IMR-90 (cell line): ENCODE data around the gene PKD1L1. TPM values are rescaled to one million over a fixed set of nuclear protein-coding genes. Genes with fewer than 3 reads are reported as not detected.

ENCODE experiments used
- ATAC-seq: fragments of 200-7000 bp; cut with Tn5 transposase; 2 replicates; pipeline ENCODE4 v1.9.1; 2020; ENCODE audit warnings: low read depth, mild to moderate bottlenecking, moderate library complexity
- BruUV-seq: library from RNA; stranded (reverse); fragments of 400-500 nt; replicated peaks from 2 replicates; lab custom pipeline; 2021; lab: Mats Ljungman, UMichigan
- CTCF ChIA-PET: fragments of 300-600 bp; formaldehyde crosslinking; extraction: SDS; loops from one replicate; lab custom pipeline; 2021; ENCODE audit warnings: antibody characterized with exemption; lab: Yijun Ruan, JAX
- POLR2A ChIA-PET: fragments of 300-600 bp; sonication (Branson Sonifier 250); formaldehyde crosslinking; loops from one replicate; lab custom pipeline; 2022; ENCODE audit warnings: antibody characterized with exemption; ENCODE audit not compliant: unreplicated experiment; lab: Charles Lee
- DNase-seq: peaks from one replicate; pipeline ENCODE4 v3.0.0; 2013
- H2AFZ ChIP-seq: replicated peaks from 2 replicates; pipeline ENCODE3; 2013; ENCODE audit warnings: low read length, mild to moderate bottlenecking; ENCODE audit not compliant: poor library complexity
- H2AK5ac ChIP-seq: 2 replicates; pipeline ENCODE4 v1.6.1; 2013; ENCODE audit warnings: low read depth, low read length, inconsistent platforms
- H2AK9ac ChIP-seq: replicated peaks from 2 replicates; pipeline ENCODE3; 2013; ENCODE audit warnings: mild to moderate bottlenecking, low read depth, low read length, moderate library complexity; ENCODE audit not compliant: poor library complexity
- H2BK120ac ChIP-seq: 2 replicates; pipeline ENCODE4 v1.6.1; 2013; ENCODE audit warnings: low read depth, low read length, inconsistent platforms
- H2BK15ac ChIP-seq: 3 replicates; pipeline ENCODE4 v1.6.1; 2013; ENCODE audit warnings: low read depth, low read length, inconsistent platforms
- H2BK20ac ChIP-seq: 2 replicates; pipeline ENCODE4 v1.6.1; 2013; ENCODE audit warnings: low read depth, mild to moderate bottlenecking, inconsistent platforms, low read length, moderate library complexity
- H2BK5ac ChIP-seq: 2 replicates; pipeline ENCODE4 v1.6.1; 2013; ENCODE audit warnings: mild to moderate bottlenecking, low read depth, low read length, inconsistent platforms; ENCODE audit not compliant: poor library complexity, severe bottlenecking
- H3K14ac ChIP-seq: replicated peaks from 2 replicates; pipeline ENCODE4 v1.6.1; 2013; ENCODE audit warnings: low read depth, low read length, inconsistent platforms
- H3K18ac ChIP-seq: 2 replicates; pipeline ENCODE4 v1.6.1; 2013; ENCODE audit warnings: low read depth, low read length, control low read depth
- H3K23ac ChIP-seq: 2 replicates; pipeline ENCODE4 v1.6.1; 2013; ENCODE audit warnings: low read depth, low read length, inconsistent platforms
- H3K27ac ChIP-seq: 2 replicates; pipeline ENCODE4 v1.5.1; 2013; ENCODE audit warnings: mild to moderate bottlenecking, control low read depth, low read length; ENCODE audit not compliant: insufficient read depth
- H3K27me3 ChIP-seq: 2 replicates; pipeline ENCODE4 v1.6.1; 2013; ENCODE audit warnings: low read length; ENCODE audit not compliant: control insufficient read depth, insufficient read depth
- H3K36me3 ChIP-seq: 2 replicates; pipeline ENCODE4 v1.6.1; 2013; ENCODE audit warnings: low read length, mixed read lengths; ENCODE audit not compliant: control insufficient read depth, insufficient read depth
- H3K4ac ChIP-seq: 2 replicates; pipeline ENCODE4 v1.6.1; 2013; ENCODE audit warnings: low read depth, low read length, inconsistent platforms
- H3K4me1 ChIP-seq: 2 replicates; pipeline ENCODE4 v1.6.1; 2013; ENCODE audit warnings: low read length, mixed read lengths; ENCODE audit not compliant: control insufficient read depth, insufficient read depth
- H3K4me2 ChIP-seq: 2 replicates; pipeline ENCODE4 v1.6.1; 2013; ENCODE audit warnings: low read depth, mild to moderate bottlenecking, control low read depth, low read length, moderate library complexity
- H3K4me3 ChIP-seq: 2 replicates; pipeline ENCODE4 v1.5.1; 2013; ENCODE audit warnings: low read depth, mild to moderate bottlenecking, control low read depth, low read length, moderate library complexity; ENCODE audit not compliant: insufficient read depth
- H3K56ac ChIP-seq: 2 replicates; pipeline ENCODE4 v1.6.1; 2013; ENCODE audit warnings: low read length, inconsistent platforms; ENCODE audit not compliant: insufficient read depth; ENCODE audit errors: extremely low read depth
- H3K79me1 ChIP-seq, 2 experiments: 2 replicates each; pipeline ENCODE4 v1.6.1; 2013; ENCODE audit warnings: low read length in 2 of 2, inconsistent platforms in 1 of 2, low read depth in 1 of 2
- H3K9ac ChIP-seq: 2 replicates; pipeline ENCODE4 v1.6.1; 2013; ENCODE audit warnings: low read depth, low read length, control low read depth
- H3K9me1 ChIP-seq: 2 replicates; pipeline ENCODE4 v1.6.1; 2013; ENCODE audit warnings: low read length, inconsistent platforms; ENCODE audit not compliant: insufficient read depth
- H3K9me3 ChIP-seq: 2 replicates; pipeline ENCODE4 v1.6.1; 2013; ENCODE audit warnings: low read length; ENCODE audit not compliant: control insufficient read depth, insufficient read depth
- H4K20me1 ChIP-seq: 2 replicates; pipeline ENCODE4 v1.6.1; 2013; ENCODE audit warnings: low read length, inconsistent platforms; ENCODE audit not compliant: insufficient read depth
- H4K5ac ChIP-seq: 2 replicates; pipeline ENCODE4 v1.6.1; 2013; ENCODE audit warnings: mild to moderate bottlenecking, low read depth, low read length, control low read depth
- H4K8ac ChIP-seq, 2 experiments: 2 replicates each; pipeline ENCODE4 v1.6.1; 2013; ENCODE audit warnings: low read depth in 2 of 2, low read length in 2 of 2, control low read depth in 1 of 2, inconsistent platforms in 1 of 2
- H4K91ac ChIP-seq: 2 replicates; pipeline ENCODE4 v1.6.1; 2013; ENCODE audit warnings: low read depth, low read length, inconsistent platforms; ENCODE audit not compliant: insufficient read depth
- BHLHE40 ChIP-seq: fragments of 150-350 bp; IDR thresholded peaks from 2 replicates; pipeline ENCODE4 v1.6.1; 2016; ENCODE audit warnings: mild to moderate bottlenecking, low read depth, low read length
- CEBPB ChIP-seq: IDR thresholded peaks from 2 replicates; pipeline ENCODE4 v1.6.1; 2012; ENCODE audit warnings: low read depth, low read length, improper control_type of control experiment
- ELK1 ChIP-seq: fragments of 150-350 bp; IDR thresholded peaks from 2 replicates; pipeline ENCODE4 v1.6.1; 2016; ENCODE audit warnings: low read depth, mild to moderate bottlenecking, low read length, moderate library complexity, borderline replicate concordance
- MAZ ChIP-seq: IDR thresholded peaks from 2 replicates; pipeline ENCODE4 v1.6.1; 2012; ENCODE audit warnings: low read depth, mild to moderate bottlenecking, low read length, improper control_type of control experiment, moderate library complexity, borderline replicate concordance
- POLR2A ChIP-seq: IDR thresholded peaks from 2 replicates; pipeline ENCODE4 v1.6.1; 2012; ENCODE audit warnings: mild to moderate bottlenecking, low read depth, low read length
- RAD21 ChIP-seq: IDR thresholded peaks from 2 replicates; pipeline ENCODE4 v1.6.1; 2012; ENCODE audit warnings: low read length, improper control_type of control experiment
- RCOR1 ChIP-seq: IDR thresholded peaks from 2 replicates; pipeline ENCODE4 v1.6.1; 2012; ENCODE audit warnings: mild to moderate bottlenecking, low read length, improper control_type of control experiment; ENCODE audit not compliant: insufficient replicate concordance
- USF2 ChIP-seq: fragments of 150-350 bp; IDR thresholded peaks from 2 replicates; pipeline ENCODE4 v1.6.1; 2017; ENCODE audit warnings: mild to moderate bottlenecking, antibody characterized with exemption, low read length, low read depth
- dilution Hi-C: fragments of 300-500 bp; cut with HindIII; formaldehyde crosslinking; loops from one replicate; pipeline ENCODE4 v1.14.3; 2018; ENCODE audit warnings: low sequenced_read_pairs; ENCODE audit not compliant: unreplicated experiment
- in situ Hi-C: fragments of 300-500 bp; cut with MboI; formaldehyde crosslinking; loops from 3 replicates; pipeline ENCODE4 v1.14.3; 2019; ENCODE audit warnings: low sequenced_read_pairs, inconsistent platforms, mixed read lengths
- intact Hi-C: fragments of 100-400 bp; cut with micrococcal nuclease; formaldehyde crosslinking; loops from 2 replicates; pipeline ENCODE4 v1.10.0; 2022
- polyA plus RNA-seq, 3 experiments: library from polyadenylated mRNA; depleted of rRNA; stranded (reverse); fragments of >200 nt; gene quantifications; 2 replicates each; pipeline ENCODE4 v1.2.3, GENCODE V29; 2012; ENCODE audit warnings: low replicate concordance in 1 of 3
- total RNA-seq: library from RNA; depleted of rRNA; stranded (reverse); fragments of >200 nt; gene quantifications from 2 replicates; pipeline ENCODE4 v1.2.3, GENCODE V29; 2012

PKD1L1 gene
- total and polyA plus RNA-seq, 2 of the 4 experiments (the other 2 are of a cell fraction), result under 0.01 to 0.15 TPM

GRCh38 chr7:47782022-47782421 is 166.2 kb downstream of the PKD1L1 start:
- DNase-seq (peak; percentile 33), ATAC-seq (no peak)
- H2BK20ac ChIP-seq, result peak overlapping the region; percentile 96
- H3K4me3 ChIP-seq, result no peak overlapping the region
- H3K9ac ChIP-seq, result no peak overlapping the region
- H3K27ac ChIP-seq, result no peak overlapping the region
- H3K56ac ChIP-seq, result no peak overlapping the region
- in situ Hi-C loops (no loop called here), intact Hi-C loops (no loop called here), dilution Hi-C loops (no loop called here)
- no peaks in the 10 kb centered on the region for H3K9me3 ChIP-seq
- H3K79me1 ChIP-seq, result peaks cover 0 to 7% of the 10 kb centered on the region in 2 experiments; a peak in 1 of 4 replicates
- peak overlapping the region; percentile 55; the same call in 1 of the 2 replicates for H4K5ac ChIP-seq
- H3K4me1 ChIP-seq, result peaks cover 23% of the 10 kb centered on the region
- H2AK9ac ChIP-seq, result peak overlapping the region; percentile 43
- H3K23ac ChIP-seq, result peak overlapping the region; percentile 39
- POLR2A ChIA-PET, result no interaction called here
- peak overlapping the region; percentile 62 for H2BK5ac ChIP-seq
- no peak overlapping the region for H3K4me2 ChIP-seq
- CTCF ChIA-PET, result no interaction called here
- peak overlapping the region; percentile 83; the same call in 1 of the 2 replicates for H2AK5ac ChIP-seq
- peak overlapping the region; percentile 91 for H3K4ac ChIP-seq
- H3K18ac ChIP-seq, result peak overlapping the region; percentile 92; the same call in 1 of the 2 replicates
- peak overlapping the region; percentile 90 for H3K14ac ChIP-seq
- TF ChIP-seq MAZ, result no peak
- no peak for TF ChIP-seq RAD21
- TF ChIP-seq CEBPB, result no peak
- TF ChIP-seq ELK1, result no peak
- TF ChIP-seq BHLHE40, result no peak
- TF ChIP-seq POLR2A, result no peak
- TF ChIP-seq RCOR1, result no peak
- TF ChIP-seq USF2, result no peak
- no TSS peak for BruUV-seq
- no peak overlapping the region for H2AFZ ChIP-seq
- peak overlapping the region; percentile 47; the same call in 1 of the 2 replicates for H4K91ac ChIP-seq
- no peaks in the 10 kb centered on the region for H4K20me1 ChIP-seq
- peaks cover 15% of the 10 kb centered on the region for H3K9me1 ChIP-seq
- no peaks in the 10 kb centered on the region for H3K36me3 ChIP-seq
- peak overlapping the region; percentile 27 to 50; a peak in 3 of 4 replicates for H4K8ac ChIP-seq
- H3K27me3 ChIP-seq, result no peaks in the 10 kb centered on the region
- H2BK120ac ChIP-seq, result peak overlapping the region; percentile 92
- H2BK15ac ChIP-seq, result peak overlapping the region; percentile 63; the same call in 1 of the 3 replicates
